Endothelial cell of umbilical vein (primary cell): ENCODE results near the gene OPRL1.

Experiments
- CTCF ChIP-seq, 2 donors: IDR thresholded peaks; 1 replicate in 1 of 2; 2 replicates in 1 of 2; pipeline ENCODE4 v1.5.1; 2011; ENCODE audit warnings: low read length in 2 of 2, mild to moderate bottlenecking in 2 of 2, moderate library complexity in 2 of 2, control low read depth in 1 of 2, inconsistent platforms in 1 of 2, low read depth in 1 of 2; ENCODE audit not compliant: insufficient read depth in 1 of 2; ENCODE audit errors: extremely low read depth in 1 of 2
- EZH2 ChIP-seq: IDR thresholded peaks from 2 replicates; pipeline ENCODE4 v1.6.1; 2012; ENCODE audit warnings: borderline replicate concordance, low read depth, mild to moderate bottlenecking, moderate library complexity, low read length, inconsistent platforms; ENCODE audit not compliant: severe bottlenecking
- FOS ChIP-seq: IDR thresholded peaks from 2 replicates; pipeline ENCODE4 v1.6.1; 2011; ENCODE audit warnings: mild to moderate bottlenecking, low read length, moderate library complexity, borderline replicate concordance; ENCODE audit not compliant: insufficient read depth
- GATA2 ChIP-seq: IDR thresholded peaks from 2 replicates; pipeline ENCODE4 v1.7.0; 2011; ENCODE audit warnings: low read depth, mild to moderate bottlenecking, moderate library complexity, mixed read lengths, low read length; ENCODE audit not compliant: insufficient read length, insufficient read depth
- JUN ChIP-seq: IDR thresholded peaks from 2 replicates; pipeline ENCODE4 v1.6.1; 2011; ENCODE audit warnings: borderline replicate concordance, low read depth; ENCODE audit not compliant: insufficient read length, insufficient read depth
- POLR2A ChIP-seq: IDR thresholded peaks from 2 replicates; pipeline ENCODE4 v1.6.1; 2012; ENCODE audit warnings: low read depth, mild to moderate bottlenecking, control low read depth, low read length
- POLR2AphosphoS5 ChIP-seq: IDR thresholded peaks from 2 replicates; pipeline ENCODE4 v1.6.1; 2012; ENCODE audit warnings: low read depth, mild to moderate bottlenecking, control low read depth, low read length, moderate library complexity; ENCODE audit not compliant: insufficient read depth
- TF ChIP-seq, protein P1 (sequence below): IDR thresholded peaks from 2 replicates; pipeline ENCODE4 v1.6.1; 2011; ENCODE audit not compliant: insufficient read depth, insufficient read length

- no peak for TF ChIP-seq CTCF (IDR thresholded peaks at IDR 0.05; ENCODE audit: extremely low read depth in 1 of 2, insufficient read depth in 1 of 2, low read depth in 1 of 2, low read length in 2 of 2)
- no peak for TF ChIP-seq EZH2
- no peak for TF ChIP-seq GATA2
- TF ChIP-seq, protein P1, sequence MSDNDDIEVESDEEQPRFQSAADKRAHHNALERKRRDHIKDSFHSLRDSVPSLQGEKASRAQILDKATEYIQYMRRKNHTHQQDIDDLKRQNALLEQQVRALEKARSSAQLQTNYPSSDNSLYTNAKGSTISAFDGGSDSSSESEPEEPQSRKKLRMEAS = no peak
- no peak for TF ChIP-seq FOS
- no peak for TF ChIP-seq JUN
- TF ChIP-seq POLR2A = no peak
- no peak for TF ChIP-seq POLR2AphosphoS5
Observed at GRCh38 chr20:64129146-64129782, 49.4 kb downstream of the OPRL1 start.
